Measurements from ENCODE around the gene ROR2. TPM values are rescaled to one million over a fixed set of nuclear protein-coding genes. Genes with fewer than 3 reads are reported as not detected.

ROR2 gene
- total and polyA plus RNA-seq, 2 donors (not counting 3 experiments of a cell fraction or from before 2014, with no cell fraction given) = not detected

DNA sequence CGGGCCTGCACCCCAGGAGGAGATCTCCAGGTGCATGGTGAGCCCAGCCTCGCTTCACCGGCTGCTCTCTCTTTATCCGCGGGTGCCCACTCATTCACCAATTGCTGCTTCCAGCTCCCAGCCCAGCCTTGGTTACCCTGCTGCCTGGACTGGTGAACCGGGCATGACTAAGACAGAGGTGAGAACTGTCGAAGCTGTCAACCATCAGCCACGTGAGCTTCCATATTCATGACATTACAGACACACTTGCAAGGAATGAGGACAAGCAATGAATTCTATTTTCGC lies 220.5 kb downstream of the ROR2 start:
- dilution Hi-C loops (cut with MboI; ENCODE audit: extremely low pct_ligation_motif_present, low sequenced_read_pairs) (no loop called here), intact Hi-C loops (cut with micrococcal nuclease) (loop anchor here (5.0 kb wide), 1 partner anchor 302 kb away; no protein-coding TSS in a partner anchor)
- Histone ChIP-seq H3K79me2 (ENCODE audit: control insufficient read depth, insufficient read depth, low read length) (no peaks in the 10 kb centered on the region), H3K36me3 (ENCODE audit: control insufficient read depth in 2 of 2, extremely low read depth in 1 of 2, insufficient read depth in 2 of 2, low read length in 2 of 2) (no peaks in the 10 kb centered on the region), H3K4me1 (ENCODE audit: control insufficient read depth, extremely low read depth, insufficient read depth, low read length) (no peaks in the 10 kb centered on the region), H3K4me2 (ENCODE audit: insufficient read depth, low read length) (no peak overlapping the region), H3K27ac (ENCODE audit: insufficient read depth, low read depth, low read length) (no peak overlapping the region), H3K27me3 (ENCODE audit: control insufficient read depth in 2 of 2, insufficient read depth in 2 of 2, low read length in 2 of 2) (no peaks in the 10 kb centered on the region), H3K9ac (replicated peaks; ENCODE audit: extremely low read depth, insufficient read depth, low read length) (no peak overlapping the region), H4K20me1 (replicated peaks; ENCODE audit: control insufficient read depth, extremely low read depth, insufficient read depth, low read length) (no peaks in the 10 kb centered on the region), H3K9me3 (replicated peaks; ENCODE audit: control insufficient read depth, insufficient read depth, low read length) (no peaks in the 10 kb centered on the region), H2AFZ (ENCODE audit: low read depth, low read length) (no peak overlapping the region), H3K4me3 (replicated peaks in 1 of 3; ENCODE audit: insufficient read depth in 1 of 3, low read depth in 1 of 3, low read length in 3 of 3) (no peak overlapping the region), H3K9me1 (replicated peaks; ENCODE audit: control insufficient read depth, extremely low read depth, insufficient read depth, low read length) (no peaks in the 10 kb centered on the region)
- CTCF ChIA-PET = interaction anchor here (1.0 to 2.3 kb wide), 4 partner anchors 9 to 814 kb away, joined by 3 to 31 read pairs (median 3); no protein-coding TSS in a partner anchor
- BruUV-seq (replicated peaks) = no TSS peak
- DNase-seq (ENCODE audit: low read depth, low spot score) = no peak
- POLR2A ChIA-PET = no interaction called here
- TF ChIP-seq MYC (IDR thresholded peaks at IDR 0.05; ENCODE audit: low read depth, low read length) (no peak), POLR2AphosphoS5 (IDR thresholded peaks at IDR 0.05; ENCODE audit: insufficient read depth, low read depth, low read length) (no peak), CTCF (IDR thresholded peaks at IDR 0.05; ENCODE audit: extremely low read depth in 1 of 2, insufficient read depth in 1 of 2, low read depth in 1 of 2, low read length in 2 of 2) (no peak), JUN (IDR thresholded peaks at IDR 0.05; ENCODE audit: borderline replicate concordance, insufficient read depth, insufficient read length, low read depth) (no peak), EZH2 (IDR thresholded peaks at IDR 0.05; ENCODE audit: borderline replicate concordance, low read depth, low read length, severe bottlenecking) (no peak), POLR2A (IDR thresholded peaks at IDR 0.05; ENCODE audit: low read depth, low read length) (no peak), FOS (IDR thresholded peaks at IDR 0.05; ENCODE audit: borderline replicate concordance, insufficient read depth, low read length) (no peak), GATA2 (IDR thresholded peaks at IDR 0.05; ENCODE audit: insufficient read depth, insufficient read length, low read depth, low read length) (no peak)
- TF ChIP-seq, protein P1, sequence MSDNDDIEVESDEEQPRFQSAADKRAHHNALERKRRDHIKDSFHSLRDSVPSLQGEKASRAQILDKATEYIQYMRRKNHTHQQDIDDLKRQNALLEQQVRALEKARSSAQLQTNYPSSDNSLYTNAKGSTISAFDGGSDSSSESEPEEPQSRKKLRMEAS (IDR thresholded peaks at IDR 0.05; ENCODE audit: insufficient read depth, insufficient read length) = no peak
- no peak for FAIRE-seq

Measured in endothelial cell of umbilical vein (primary cell).